Medulla oblongata (tissue), 1 donor: ENCODE measurements around the gene SORCS2.

Source experiments
- DNase-seq: peaks from one replicate; pipeline ENCODE4 v3.0.0-alpha.2; 2015; ENCODE audit errors: extremely low spot score

Gene SORCS2

DNA sequence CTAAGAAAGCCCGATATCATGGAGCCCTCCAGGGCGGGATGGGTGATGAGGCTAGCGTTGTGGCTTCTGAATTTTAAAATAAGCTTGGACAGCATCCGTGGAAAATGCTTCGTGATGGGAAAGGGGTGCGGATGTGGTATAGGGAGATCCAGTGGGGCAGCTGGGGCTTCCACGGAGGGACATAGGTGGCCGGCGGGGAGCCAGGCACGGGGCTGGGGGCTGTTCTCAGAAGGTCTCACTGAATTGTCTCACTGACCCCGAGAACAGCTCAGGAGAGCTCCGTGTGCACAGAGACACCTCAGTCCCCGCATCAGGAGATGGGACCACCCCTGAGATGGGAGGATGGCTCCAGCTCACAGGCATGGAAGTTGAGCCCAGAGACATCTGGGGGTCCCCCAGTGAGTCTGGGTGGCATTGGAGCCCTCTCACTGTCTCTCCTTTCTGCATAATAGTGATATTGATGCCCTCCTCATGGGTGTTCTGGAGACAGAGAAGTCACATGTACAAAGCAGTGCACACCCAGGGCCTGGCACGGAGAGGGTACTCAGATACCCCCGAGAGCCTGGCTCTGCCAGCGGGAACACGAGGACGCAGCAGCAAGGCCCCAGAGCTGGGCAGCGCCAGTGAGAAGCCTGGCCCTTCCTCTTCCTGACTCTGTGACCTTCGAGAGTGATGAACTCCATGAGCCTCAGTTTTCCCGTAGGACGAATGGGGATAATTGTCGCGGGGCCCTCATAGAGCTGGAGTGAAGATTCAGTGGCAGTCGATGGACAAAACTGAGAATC lies 313.0 kb downstream of the SORCS2 start:
- DNase-seq = no peak

DNA sequence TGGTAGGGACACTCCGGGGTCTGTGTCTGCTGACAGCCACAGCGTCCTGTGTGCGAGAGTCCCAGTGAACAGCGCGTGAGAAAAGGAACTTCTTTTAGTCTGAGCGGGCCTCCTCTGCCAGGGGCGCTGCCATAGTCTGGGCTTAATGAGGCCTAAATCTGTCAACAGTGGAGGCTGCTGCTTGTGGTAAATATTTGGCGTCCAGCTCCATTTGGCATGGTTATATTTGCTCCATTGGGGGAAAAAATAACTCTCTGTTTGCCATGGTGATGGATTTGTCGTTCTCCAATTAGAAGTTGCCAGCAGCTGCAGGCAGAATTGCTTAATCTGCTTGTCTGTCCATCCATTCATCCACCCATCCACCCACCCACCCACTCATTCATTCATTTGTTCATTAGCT lies 313.8 kb downstream of the SORCS2 start:
- DNase-seq = peak; percentile 66

DNA sequence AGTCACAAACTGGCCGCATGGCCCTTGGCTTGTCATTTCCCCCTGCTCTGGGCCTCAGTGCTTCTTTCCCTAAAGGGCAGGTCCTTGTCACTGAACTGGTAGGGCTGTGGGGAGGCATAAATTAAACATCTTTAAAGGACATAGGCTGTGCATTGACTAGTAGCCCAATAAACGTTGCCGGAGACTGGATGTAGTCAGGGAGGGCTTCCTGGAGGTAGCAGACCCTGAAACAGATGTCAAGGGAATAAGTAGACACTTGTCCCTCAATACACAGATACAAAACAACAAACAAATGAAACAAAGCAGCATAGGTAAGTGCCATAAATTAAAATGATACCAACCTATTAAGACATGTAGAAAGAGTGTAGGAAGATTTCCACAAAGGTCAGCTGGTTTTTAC lies 314.2 kb downstream of the SORCS2 start:
- DNase-seq = no peak

DNA sequence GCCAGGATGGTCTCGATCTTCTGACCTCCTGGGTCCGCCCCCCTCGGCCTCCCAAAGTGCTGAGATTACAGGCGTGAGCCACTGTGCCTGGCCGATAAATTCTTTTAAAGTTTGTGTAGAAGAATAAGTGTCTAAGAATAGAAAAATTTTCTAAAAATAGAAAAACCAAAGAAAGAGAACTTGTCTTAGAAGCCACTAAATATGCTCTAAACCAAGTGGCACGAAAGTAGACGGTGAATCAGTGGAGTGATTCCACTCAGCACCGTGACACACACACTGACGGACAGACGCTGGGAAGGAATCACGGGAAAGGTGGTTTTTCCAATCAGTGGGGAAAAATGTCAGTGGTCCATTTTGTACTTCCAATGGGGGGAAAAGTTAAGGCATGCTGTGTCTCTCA lies 315.0 kb downstream of the SORCS2 start:
- no peak for DNase-seq

- DNase-seq = no peak
Observed at GRCh38 chr4:7510066-7510465, 317.7 kb downstream of the SORCS2 start.

GRCh38 chr4:7510538-7510937 lies 318.2 kb downstream of the SORCS2 start:
- DNase-seq = no peak

DNA sequence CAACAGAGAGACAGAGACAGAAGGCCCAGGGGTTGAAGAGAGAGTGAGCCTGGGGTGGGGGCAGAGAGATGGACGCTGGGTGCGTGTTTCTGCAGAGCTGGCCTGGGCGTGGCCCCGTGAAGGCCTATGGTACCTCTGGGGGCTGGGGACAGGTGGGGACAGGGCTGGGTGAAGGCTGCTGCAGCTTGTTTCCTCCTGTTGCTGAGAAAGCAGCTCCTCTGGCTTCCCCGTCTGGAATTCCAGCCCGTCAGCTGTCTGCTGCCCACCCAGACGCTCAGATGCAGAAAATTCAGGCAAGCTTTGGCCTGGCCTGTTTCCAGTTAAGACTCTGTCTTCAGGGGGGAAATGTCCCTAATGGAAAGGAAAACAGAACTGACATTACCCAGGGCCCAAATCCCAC lies 319.2 kb downstream of the SORCS2 start:
- no peak for DNase-seq

GRCh38 chr4:7512428-7512827 lies 320.1 kb downstream of the SORCS2 start:
- DNase-seq = no peak

GRCh38 chr4:7512946-7513345 lies 320.6 kb downstream of the SORCS2 start:
- DNase-seq = no peak

DNA sequence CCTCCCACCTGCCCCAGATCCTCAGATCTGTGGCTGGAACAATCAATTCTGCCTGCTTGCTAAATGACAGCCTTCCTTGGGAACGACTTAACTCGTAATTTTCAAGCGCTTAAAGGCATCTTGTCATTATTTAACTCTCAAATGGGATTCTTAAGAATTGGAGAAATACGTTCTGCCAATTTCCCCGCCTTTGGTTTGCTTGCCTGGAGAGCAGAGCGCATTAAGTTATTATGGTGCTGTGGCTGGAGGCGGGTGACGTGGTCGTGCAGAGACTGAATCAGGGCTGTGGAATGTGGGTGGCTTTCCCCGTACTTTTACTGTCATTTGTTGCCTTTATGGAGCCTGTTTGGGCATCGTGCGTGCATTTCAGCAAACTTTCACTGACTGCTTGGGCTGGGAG lies 321.3 kb downstream of the SORCS2 start:
- DNase-seq = no peak

- DNase-seq = no peak
Observed at GRCh38 chr4:7514281-7514680, 321.9 kb downstream of the SORCS2 start.

- no peak for DNase-seq
Observed at GRCh38 chr4:7514789-7515188, 322.5 kb downstream of the SORCS2 start.

GRCh38 chr4:7515390-7515902 lies 323.1 kb downstream of the SORCS2 start:
- no peak for DNase-seq

GRCh38 chr4:7516096-7516772 lies 323.9 kb downstream of the SORCS2 start:
- no peak for DNase-seq

DNA sequence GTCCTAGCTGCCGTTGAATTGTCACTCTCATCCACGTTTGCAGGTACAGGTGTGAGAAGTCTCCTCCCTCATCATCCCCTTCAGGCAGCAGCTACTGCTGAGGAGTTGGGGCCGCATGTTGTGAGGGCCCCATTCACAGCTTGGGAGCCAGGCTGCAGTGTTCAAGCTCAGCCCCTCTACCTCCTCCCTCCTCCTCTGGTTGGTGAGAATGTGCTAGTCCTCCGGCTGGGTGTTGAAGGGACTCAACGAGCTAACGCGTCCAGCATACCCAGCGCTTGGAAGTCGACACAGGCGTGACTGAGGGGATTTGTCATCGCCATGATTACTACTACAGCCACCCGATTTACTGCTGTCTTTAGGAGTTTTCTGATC lies 324.4 kb downstream of the SORCS2 start:
- no peak for DNase-seq

DNA sequence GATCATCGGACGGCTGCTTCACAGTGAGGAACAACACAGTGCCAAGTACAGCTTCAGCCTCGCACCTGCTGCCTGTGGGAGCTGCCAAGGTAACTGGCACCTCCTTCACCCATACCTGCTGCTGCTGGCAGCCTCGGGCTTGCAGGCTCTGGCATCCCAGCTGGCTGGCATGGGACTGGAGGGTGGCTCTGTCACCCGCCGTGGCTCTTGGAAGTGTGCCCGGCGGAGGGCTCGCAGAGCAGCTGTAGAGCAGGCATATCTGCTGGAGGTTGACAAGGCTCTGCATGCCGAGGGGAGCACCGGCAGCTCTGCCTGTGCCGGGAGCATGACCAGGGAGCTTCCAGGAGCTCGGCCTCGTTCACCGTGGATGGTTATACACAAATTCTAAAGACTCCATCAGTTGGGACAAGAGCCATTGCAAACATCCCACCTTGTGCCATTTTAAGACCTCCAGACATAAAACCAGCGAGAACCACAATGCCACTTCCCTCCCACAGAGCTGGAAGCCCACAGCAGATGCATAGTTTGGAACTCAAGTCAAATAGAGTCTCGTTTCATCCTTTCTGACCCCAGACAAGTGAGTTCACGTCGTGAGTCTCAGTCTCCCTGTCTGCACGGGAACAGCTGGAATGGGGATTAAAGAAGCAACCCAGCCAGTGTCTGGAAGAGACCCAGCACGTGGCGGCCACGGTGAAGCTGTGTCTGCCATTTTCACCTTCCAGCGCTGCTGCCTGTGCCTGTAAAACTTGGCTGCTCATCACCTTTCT lies 326.7 kb downstream of the SORCS2 start:
- no peak for DNase-seq

DNA sequence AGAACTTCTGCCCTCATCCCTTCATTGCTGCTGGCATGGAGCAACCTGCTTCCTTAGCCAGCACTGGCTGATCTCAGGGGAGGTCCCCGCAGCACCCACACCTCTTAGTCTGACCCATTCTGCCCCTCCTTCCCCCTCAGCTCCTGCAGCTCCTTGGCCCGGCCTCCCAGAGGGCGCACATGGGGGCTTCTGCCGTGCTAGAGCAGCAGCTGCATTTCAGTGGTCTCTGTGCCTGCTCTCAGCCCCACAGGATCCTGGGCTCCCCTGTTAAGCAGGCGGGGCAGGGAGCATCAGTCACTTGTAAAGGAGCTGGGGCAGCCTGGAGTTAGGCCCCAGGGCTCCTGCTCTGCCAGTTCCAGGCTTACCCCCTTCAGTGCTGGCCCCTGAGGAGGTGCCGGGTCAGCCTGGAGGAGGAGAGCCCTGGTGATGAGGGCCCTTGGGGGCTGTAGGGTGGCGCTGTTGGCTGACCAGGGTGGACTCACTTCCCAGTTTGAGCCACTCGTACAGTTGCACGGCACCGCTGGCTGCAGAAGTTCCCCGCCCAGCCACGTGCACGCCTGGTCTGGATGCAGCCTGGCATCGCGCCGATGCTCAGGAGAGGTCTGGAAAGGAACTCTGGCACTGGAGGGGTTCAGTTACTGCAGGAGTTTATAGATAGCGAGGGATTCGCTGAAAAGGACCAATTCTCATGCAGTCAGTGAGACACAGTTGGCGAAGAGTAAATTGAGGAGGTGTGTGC lies 327.5 kb downstream of the SORCS2 start:
- no peak for DNase-seq

GRCh38 chr4:7521666-7522065 lies 329.3 kb downstream of the SORCS2 start:
- no peak for DNase-seq

GRCh38 chr4:7522452-7523220 lies 330.3 kb downstream of the SORCS2 start:
- no peak for DNase-seq

DNA sequence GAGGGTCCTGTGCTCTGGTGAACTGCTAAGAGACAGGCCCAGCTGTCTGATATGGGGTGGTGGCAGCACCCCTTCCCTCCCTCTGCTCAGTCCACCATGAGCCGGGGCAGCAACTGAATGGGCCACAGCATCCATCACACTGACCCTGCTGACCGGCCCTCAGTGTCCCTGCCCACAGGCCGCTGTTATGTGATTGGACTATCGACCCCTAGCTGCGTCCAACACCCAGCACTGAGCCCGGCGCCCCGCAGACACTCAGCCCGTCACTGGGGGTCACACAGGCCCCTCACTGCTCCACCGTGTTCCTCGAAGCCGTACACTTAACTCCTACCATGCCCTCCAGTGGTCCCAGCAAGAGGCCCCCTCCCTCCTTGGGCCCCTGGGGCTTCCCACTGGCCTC lies 331.2 kb downstream of the SORCS2 start:
- DNase-seq = no peak

GRCh38 chr4:7524064-7524682 lies 331.8 kb downstream of the SORCS2 start:
- DNase-seq = no peak
